ENCODE data around the gene CREB3.

DNA sequence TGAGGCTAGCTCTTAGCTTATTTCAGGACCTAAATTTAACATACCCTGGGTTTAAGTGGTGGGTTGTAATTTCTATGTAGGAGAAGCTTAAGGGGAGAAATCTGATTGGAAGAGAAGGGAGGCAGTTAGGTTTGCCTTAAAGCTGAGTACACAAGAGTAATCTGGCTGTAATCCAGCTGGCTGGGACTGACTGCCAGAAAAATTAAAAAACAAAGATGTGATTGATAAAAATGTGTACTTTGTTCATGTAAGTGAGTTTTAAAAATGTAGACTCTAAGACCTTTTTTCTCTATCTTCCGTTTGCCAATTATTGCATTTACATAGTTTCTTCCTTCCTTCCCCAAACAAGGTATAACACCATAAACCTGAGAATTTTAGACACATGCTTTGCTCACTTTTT lies 39.1 kb downstream of the CREB3 start:
- no peak for TF ChIP-seq SPI1 (IDR thresholded peaks at IDR 0.05; ENCODE audit: low read depth, low read length)
- TF ChIP-seq POLR2A (IDR thresholded peaks at IDR 0.05; ENCODE audit: low read depth, low read length) = no peak

Data from GM12891 (cell line).